ENCODE results near the gene IGFBP2.

GRCh38 chr2:216695401-216695821 lies 62.2 kb downstream of the IGFBP2 start, which contains the start of gene IGFBP5:
- no peak for TF ChIP-seq POLR2AphosphoS5 (IDR thresholded peaks at IDR 0.05; ENCODE audit: low read depth)
- peak; percentile 38 to 61 for TF ChIP-seq CTCF (conservative IDR thresholded peaks at IDR 0.05; ENCODE audit: low read depth in 2 of 2)
